PC-3 (cell line): ENCODE data around the gene IL16.

ENCODE experiments used
- EZH2phosphoT487 ChIP-seq: fragments of 300-600 bp; sonication (generic); IDR thresholded peaks from 2 replicates; pipeline ENCODE4 v1.6.1; 2018; ENCODE audit warnings: mild to moderate bottlenecking, antibody characterized with exemption, low read length, borderline replicate concordance
- TF ChIP-seq, protein P1 (sequence below): fragments of 300-600 bp; sonication (generic); conservative IDR thresholded peaks from 2 replicates; pipeline ENCODE4 v1.5.1; 2017; ENCODE audit warnings: antibody characterized with exemption, low read depth, mild to moderate bottlenecking, low read length

DNA sequence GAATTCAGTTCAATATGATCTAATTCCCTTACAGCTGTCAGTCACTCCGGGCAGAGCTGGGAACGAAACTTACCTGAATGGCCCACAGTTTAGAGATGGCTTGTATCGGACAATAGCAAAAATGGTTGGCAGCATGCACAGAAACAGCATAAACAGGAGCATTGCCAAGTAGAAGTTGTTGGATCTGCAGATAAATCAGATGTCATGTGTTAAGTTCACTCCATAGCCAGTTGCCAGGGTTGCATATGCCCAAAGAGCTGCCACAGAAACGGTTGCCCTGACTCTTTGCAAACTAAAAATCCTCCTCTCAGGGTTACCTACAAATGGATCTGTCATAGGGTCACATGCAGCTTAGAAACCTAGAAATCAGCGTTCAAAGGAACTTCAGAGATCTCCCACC lies 142.6 kb downstream of the IL16 start:
- TF ChIP-seq, protein P1, sequence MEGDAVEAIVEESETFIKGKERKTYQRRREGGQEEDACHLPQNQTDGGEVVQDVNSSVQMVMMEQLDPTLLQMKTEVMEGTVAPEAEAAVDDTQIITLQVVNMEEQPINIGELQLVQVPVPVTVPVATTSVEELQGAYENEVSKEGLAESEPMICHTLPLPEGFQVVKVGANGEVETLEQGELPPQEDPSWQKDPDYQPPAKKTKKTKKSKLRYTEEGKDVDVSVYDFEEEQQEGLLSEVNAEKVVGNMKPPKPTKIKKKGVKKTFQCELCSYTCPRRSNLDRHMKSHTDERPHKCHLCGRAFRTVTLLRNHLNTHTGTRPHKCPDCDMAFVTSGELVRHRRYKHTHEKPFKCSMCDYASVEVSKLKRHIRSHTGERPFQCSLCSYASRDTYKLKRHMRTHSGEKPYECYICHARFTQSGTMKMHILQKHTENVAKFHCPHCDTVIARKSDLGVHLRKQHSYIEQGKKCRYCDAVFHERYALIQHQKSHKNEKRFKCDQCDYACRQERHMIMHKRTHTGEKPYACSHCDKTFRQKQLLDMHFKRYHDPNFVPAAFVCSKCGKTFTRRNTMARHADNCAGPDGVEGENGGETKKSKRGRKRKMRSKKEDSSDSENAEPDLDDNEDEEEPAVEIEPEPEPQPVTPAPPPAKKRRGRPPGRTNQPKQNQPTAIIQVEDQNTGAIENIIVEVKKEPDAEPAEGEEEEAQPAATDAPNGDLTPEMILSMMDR = no peak
- no peak for TF ChIP-seq EZH2phosphoT487
